Measurements from ENCODE around the gene PDE4B. TPM values are rescaled to one million over a fixed set of nuclear protein-coding genes. Genes with fewer than 3 reads are reported as not detected.

Gene PDE4B
- total and polyA plus RNA-seq, 7 donors = 1.6 to 17.2 (median 10.7) TPM

DNA sequence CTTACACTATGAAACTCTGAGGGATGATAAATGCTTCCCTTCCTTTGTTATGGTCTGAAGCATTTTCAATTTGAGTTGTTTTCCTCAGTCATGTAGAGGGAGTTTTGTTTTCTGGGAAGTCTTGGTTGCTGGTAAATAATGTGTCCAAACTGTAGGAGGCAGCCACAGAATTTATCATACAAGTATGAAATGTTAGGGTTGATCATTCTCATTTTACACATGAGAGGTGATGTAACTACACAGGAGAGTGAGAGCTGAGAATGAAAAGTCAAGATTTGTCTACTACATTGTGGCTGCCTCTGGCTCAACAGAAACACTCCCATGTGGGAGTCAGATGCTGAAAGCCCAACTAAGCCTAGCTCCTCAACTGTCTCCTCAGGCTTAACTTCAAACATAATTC lies 558.8 kb downstream of the PDE4B start:
- Histone ChIP-seq H3K27me3 (no peaks in the 10 kb centered on the region), H3K4me1 (peaks cover 0 to 45% (median 37%) of the 10 kb centered on the region in 4 donors), H3K36me3 (no peaks in the 10 kb centered on the region), H3K4me3 (no peak overlapping the region), H3K9me3 (no peaks in the 10 kb centered on the region), H3K27ac (peak overlapping the region in 1 of 4 donors; percentile 67)
- TF ChIP-seq, protein P1, sequence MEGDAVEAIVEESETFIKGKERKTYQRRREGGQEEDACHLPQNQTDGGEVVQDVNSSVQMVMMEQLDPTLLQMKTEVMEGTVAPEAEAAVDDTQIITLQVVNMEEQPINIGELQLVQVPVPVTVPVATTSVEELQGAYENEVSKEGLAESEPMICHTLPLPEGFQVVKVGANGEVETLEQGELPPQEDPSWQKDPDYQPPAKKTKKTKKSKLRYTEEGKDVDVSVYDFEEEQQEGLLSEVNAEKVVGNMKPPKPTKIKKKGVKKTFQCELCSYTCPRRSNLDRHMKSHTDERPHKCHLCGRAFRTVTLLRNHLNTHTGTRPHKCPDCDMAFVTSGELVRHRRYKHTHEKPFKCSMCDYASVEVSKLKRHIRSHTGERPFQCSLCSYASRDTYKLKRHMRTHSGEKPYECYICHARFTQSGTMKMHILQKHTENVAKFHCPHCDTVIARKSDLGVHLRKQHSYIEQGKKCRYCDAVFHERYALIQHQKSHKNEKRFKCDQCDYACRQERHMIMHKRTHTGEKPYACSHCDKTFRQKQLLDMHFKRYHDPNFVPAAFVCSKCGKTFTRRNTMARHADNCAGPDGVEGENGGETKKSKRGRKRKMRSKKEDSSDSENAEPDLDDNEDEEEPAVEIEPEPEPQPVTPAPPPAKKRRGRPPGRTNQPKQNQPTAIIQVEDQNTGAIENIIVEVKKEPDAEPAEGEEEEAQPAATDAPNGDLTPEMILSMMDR (IDR thresholded peaks at IDR 0.05) = no peak
- no peak for TF ChIP-seq EP300 (IDR thresholded peaks at IDR 0.05)
- no peak for TF ChIP-seq POLR2A (IDR thresholded peaks at IDR 0.05)
- TF ChIP-seq POLR2AphosphoS5 (IDR thresholded peaks at IDR 0.05) = no peak
- DNase-seq = no peak
- intact Hi-C loops (cut with DNase I) = no loop called here

GRCh38 chr1:66351913-66352312 lies 559.2 kb downstream of the PDE4B start:
- TF ChIP-seq POLR2AphosphoS5 (IDR thresholded peaks at IDR 0.05) (no peak), EP300 (IDR thresholded peaks at IDR 0.05) (no peak), POLR2A (IDR thresholded peaks at IDR 0.05) (no peak)
- TF ChIP-seq, protein P1 (IDR thresholded peaks at IDR 0.05) = no peak
- WGBS, 2 donors = 76 to 80% methylated on average over 3 of the region's 3 CpGs
- Histone ChIP-seq H3K36me3 (no peaks in the 10 kb centered on the region), H3K27ac (peak overlapping the region in 1 of 4 donors; percentile 67), H3K4me3 (no peak overlapping the region), H3K4me1 (peaks cover 0 to 45% (median 37%) of the 10 kb centered on the region in 4 donors), H3K27me3 (no peaks in the 10 kb centered on the region), H3K9me3 (no peaks in the 10 kb centered on the region)
- intact Hi-C loops (cut with DNase I) = no loop called here
- DNase-seq = no peak

- Histone ChIP-seq H3K27me3 (no peaks in the 10 kb centered on the region), H3K27ac (peak overlapping the region in 1 of 4 donors; percentile 28), H3K4me1 (peaks cover 0 to 45% (median 37%) of the 10 kb centered on the region in 4 donors), H3K9me3 (no peaks in the 10 kb centered on the region), H3K36me3 (no peaks in the 10 kb centered on the region), H3K4me3 (no peak overlapping the region)
- DNase-seq = no peak
- intact Hi-C loops (cut with DNase I) = no loop called here
- TF ChIP-seq EP300 (IDR thresholded peaks at IDR 0.05) = no peak
- WGBS, 2 donors = 23 to 64% methylated on average over 2 of the region's 2 CpGs
These were observed 560.1 kb downstream of the PDE4B start for GRCh38 chr1:66352792-66353191.

DNA sequence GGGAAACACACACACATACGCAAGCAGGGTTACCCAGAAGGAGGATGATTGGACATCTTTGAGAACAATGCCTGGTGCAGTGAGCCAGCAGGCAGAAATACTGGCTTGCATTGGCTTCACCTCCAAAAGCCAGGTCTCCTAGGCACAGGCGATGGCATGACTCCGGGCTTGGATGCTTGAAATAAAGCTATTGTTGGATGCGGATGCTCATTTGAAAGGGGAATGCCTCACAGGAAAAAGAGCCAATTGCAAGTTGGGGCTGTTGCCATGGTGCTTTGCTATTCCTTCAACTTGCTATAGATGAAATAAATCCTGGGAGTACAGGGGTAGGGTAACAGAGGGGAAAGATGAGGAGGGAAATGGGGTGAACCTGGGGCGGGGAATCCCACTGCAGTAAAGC lies 560.6 kb downstream of the PDE4B start:
- Histone ChIP-seq H3K27me3 (no peaks in the 10 kb centered on the region), H3K4me1 (peaks cover 0 to 45% (median 37%) of the 10 kb centered on the region in 4 donors), H3K27ac (peak overlapping the region in 1 of 4 donors; percentile 28), H3K36me3 (no peaks in the 10 kb centered on the region), H3K4me3 (no peak overlapping the region), H3K9me3 (no peaks in the 10 kb centered on the region)
- intact Hi-C loops (cut with DNase I) = no loop called here
- DNase-seq = no peak
- 80 to 87% methylated on average over 5 of the region's 5 CpGs for WGBS, 2 donors
- TF ChIP-seq, protein P1 (IDR thresholded peaks at IDR 0.05) = no peak
- TF ChIP-seq POLR2AphosphoS5 (IDR thresholded peaks at IDR 0.05) (no peak), EP300 (IDR thresholded peaks at IDR 0.05) (no peak), POLR2A (IDR thresholded peaks at IDR 0.05) (no peak)

DNA sequence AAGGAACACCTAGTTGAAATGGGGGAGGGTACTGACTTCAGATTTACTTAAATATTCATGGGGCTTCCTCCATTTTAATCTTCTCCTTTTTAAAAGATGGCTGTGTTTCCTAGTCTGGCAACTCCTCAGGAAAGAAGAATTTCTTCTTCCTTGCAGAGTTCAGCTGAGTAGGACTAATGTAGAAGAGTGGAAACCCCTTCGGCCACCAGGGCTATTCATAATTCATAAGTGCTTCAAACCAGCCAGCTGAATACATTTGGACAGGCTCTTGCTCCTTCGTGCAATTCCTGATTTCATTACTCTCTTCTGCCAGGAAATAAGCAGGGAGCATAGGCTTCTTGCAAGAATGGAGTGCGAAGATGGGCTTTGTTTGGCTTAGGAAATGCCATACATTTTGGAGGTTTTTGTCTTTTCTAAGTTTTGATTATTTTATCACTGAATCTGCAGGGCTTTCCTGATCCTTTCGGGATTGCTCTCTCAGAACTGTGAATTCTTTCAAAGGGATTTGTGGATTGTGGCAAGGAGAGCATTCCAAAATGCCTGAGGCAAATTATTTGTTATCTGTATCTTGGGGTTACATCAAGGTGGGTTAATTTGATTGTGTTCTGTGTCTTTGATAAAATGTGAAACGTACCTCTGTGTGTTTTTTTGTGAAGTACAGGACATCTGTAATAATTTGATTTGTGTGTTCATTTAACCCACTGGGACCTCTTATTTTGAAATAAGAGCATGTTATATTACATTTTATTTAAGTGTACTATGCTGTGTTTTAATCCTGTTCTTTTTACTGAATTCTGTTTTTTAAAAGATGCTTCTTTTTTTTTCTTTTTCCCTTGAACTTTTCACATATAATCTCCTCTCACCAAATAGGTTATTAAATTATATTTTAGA lies 561.9 kb downstream of the PDE4B start:
- Histone ChIP-seq H3K4me3 (no peak overlapping the region), H3K9me3 (no peaks in the 10 kb centered on the region), H3K27ac (peak overlapping the region in 1 of 4 donors; percentile 28), H3K27me3 (no peaks in the 10 kb centered on the region), H3K36me3 (no peaks in the 10 kb centered on the region), H3K4me1 (peaks cover 0 to 45% (median 35%) of the 10 kb centered on the region in 4 donors)
- intact Hi-C loops (cut with DNase I) = no loop called here
- DNase-seq = no peak
- WGBS, 2 donors = 71 to 80% methylated on average over 5 of the region's 5 CpGs
- TF ChIP-seq POLR2AphosphoS5 (IDR thresholded peaks at IDR 0.05) (no peak), EP300 (IDR thresholded peaks at IDR 0.05) (no peak), POLR2A (IDR thresholded peaks at IDR 0.05) (no peak)
- TF ChIP-seq, protein P1 (IDR thresholded peaks at IDR 0.05) = no peak

All from sigmoid colon (tissue), 7 donors.